AML-193 (cell line): ENCODE measurements around the gene IGF1R.
"Not testable (repeated sequence)": the region's sequence is repeated elsewhere in the genome, so short reads cannot be mapped to it uniquely, and the experiment has no call there.

ENCODE experiments used
- DNase-seq, 2 experiments: peaks; one replicate each; lab custom pipeline; 2025; lab: John Stamatoyannopoulos, UW

Gene IGF1R

DNA sequence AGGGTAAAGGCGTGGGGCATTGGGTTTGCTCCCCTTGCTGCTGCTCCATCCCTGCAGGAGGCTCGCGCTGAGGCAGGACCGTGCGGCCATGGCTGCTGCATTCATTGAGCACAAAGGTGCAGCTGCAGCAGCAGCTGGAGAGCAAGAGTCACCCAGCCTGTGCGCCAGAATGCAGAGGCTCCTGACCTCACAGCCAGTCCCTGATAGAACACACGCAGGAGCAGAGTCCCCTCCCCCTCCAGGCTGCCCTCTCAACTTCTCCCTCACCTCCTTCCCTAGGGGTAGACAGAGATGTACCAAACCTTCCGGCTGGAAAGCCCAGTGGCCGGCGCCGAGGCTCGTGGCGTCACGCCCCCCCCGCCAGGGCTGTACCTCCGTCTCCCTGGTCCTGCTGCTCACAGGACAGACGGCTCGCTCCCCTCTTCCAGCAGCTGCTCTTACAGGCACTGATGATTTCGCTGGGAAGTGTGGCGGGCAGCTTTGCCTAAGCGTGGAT is 312.3 kb downstream of the IGF1R start:
- DNase-seq, result no peak

DNA sequence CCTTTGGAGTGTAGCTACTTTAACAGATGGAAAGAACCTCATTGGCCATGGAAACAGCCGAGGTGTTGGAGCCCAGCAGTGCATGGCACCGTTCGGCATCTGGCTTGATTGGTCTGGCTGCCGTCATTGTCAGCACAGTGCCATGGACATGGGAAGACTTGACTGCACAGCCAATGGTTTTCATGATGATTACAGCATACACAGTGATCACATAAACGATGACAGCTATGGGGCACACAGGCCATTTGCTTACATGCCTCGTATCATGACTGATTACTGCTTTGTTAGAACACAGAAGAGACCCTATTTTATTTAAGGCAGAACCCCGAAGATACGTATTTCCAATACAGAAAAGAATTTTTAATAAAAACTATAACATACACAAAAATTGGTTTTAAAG is 315.1 kb downstream of the IGF1R start:
- DNase-seq, result no peak

DNA sequence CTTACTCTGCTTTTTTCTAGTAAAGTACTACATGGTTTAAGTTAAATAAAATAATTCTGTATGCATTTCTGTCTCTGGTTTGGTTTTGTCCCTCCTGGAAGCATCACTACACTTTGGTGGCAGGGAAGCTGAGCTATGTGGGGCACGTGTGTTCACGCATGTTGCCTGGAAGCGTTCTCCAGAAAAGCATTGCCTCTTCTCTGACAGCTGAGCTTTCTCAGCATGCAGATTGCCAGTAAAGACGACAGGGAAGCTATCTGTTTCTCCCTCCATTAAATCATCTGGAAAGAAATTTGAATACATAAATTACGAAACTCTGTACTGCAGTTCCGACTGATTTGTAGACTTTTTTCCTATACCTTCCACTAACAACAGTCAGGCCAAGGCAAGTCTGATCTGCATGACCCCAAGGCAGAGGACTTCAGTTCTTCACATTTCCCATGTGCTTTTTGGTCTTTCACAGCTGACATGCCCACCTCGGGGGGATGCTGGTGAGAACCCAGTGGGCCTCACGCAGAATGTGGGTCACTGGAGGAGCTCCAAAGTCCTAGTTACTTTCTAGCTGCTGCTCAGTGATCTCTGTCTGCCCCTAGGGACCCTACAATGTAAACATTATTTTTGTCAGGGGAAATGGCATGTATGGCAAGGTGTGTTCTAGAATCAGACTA is 316.3 kb downstream of the IGF1R start:
- DNase-seq, result no peak

DNA sequence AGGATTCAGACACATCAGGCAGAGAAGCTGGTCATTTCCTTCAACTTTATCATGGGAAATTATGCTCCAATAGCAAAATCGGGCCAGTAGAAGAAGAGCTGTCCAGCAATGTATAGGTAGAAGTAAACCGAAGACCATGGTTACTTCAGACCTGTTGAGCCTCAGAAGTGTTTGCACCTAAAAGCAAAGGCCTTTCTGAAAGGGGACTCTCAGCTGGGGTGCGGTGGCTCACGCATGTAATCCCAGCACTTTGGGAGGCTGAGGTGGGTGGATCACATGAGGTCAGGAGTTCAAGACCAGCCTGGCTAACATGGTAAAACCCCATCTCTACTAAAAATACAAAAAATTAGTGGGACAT is 316.8 kb downstream of the IGF1R start:
- not testable (repeated sequence) for DNase-seq

DNA sequence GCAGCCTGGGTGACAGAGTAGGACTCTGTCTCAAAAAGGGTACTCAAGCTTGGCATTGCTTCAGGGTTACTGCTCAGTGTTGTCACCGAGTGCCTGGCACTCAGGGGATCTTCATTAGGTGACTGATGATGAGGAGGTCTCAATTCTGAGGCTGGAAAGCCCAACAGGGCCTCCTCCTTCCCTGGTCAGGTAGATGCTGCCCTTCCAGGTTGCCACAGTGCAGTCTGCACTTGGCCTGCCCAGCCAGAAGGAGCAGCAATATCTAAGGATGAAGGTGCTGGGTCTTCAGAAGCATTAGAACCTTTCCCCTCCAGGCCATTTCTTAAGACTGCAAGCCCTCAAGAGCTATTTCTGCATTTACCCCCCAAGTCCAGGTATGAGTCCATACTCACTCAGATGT is 317.3 kb downstream of the IGF1R start:
- DNase-seq, result no peak

DNA sequence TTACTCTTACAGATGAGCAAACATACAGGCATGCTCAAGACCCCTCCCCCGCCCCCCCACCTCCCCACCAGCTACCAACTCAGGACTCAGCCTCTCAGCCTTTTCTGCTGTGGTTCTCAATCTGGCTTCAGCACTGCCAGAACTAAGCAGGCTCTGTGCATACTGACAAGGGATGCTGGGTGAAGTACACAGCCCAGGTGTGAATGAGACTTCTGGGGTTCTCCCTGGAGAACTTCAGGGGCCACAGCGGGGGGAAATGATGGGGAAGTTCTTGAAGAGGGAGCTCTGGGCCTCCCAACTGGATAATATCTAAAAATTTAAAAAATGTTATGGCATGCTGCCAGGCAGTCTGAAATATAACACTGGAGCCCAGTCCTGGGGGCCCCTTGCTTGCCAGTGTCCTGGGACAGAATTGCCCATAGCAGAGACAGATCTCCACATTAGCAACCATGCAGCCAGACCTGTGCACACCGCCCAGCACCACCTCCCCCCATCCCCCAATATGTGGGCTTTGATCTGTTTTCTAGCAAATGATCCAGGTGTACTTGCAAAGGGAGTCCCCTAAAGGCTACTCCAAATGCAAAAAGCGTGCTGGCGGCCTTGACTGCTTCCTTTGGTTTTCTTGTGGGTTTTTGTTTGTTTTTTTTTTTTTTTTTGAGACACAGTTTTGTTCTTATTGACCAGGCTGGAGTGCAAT is 317.9 kb downstream of the IGF1R start:
- no peak for DNase-seq

DNA sequence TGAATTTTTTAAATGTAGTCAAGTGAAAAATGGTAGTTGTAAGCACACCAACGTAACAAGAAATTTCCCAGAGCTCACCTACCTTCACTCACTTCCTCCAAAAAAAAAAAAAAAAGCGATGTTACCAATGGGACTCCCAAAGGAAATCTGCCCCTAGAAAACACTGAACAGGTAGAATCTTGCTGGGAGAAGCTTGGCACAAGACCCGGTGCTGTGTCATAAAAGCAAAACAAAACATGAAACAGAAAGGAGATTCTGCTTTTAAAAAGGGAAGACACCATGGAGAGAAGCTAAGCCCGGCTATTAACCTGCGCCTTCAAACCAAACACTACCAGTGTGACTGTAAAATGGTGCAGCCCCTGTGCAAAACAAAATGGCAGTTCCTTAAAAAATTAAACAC is 318.8 kb downstream of the IGF1R start:
- DNase-seq, result no peak

DNA sequence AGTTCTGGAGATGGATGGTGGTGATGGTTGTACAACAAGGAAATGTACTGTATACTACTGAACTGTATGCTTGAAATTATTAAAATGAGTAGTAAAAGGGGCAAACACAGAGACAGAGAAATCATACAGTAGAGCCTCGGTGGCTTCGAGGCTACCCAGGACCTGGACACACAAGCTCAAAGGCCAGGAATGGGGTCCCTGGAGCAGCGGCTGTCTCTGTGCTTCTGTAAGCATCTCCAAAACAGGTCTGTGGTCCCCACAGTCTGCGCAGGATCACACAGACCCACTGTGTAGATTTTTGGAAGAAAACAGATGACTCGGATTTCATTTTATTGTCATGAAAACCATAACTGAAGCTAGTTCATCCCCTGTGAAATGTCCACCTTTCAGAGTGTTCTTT is 319.6 kb downstream of the IGF1R start:
- DNase-seq, result no peak

DNA sequence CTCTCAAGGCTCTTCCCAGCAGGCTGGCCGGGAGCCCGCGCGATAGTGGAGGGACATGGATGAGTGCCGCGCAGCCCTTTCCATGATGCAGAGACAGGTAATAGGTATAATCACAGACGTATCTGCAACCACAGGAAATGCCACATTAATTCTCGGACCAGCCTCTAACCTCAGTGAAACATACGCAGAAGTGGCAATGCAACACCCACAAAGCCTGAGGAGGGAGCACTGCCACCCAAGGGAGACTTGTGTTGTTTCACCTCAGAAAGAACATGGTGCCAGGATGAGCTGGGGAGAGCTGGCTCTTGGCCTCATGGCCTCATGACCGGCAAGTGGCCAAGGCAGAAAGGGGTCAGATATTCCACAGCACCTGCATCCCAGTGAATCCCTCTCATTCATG is 320.2 kb downstream of the IGF1R start:
- no peak for DNase-seq

DNA sequence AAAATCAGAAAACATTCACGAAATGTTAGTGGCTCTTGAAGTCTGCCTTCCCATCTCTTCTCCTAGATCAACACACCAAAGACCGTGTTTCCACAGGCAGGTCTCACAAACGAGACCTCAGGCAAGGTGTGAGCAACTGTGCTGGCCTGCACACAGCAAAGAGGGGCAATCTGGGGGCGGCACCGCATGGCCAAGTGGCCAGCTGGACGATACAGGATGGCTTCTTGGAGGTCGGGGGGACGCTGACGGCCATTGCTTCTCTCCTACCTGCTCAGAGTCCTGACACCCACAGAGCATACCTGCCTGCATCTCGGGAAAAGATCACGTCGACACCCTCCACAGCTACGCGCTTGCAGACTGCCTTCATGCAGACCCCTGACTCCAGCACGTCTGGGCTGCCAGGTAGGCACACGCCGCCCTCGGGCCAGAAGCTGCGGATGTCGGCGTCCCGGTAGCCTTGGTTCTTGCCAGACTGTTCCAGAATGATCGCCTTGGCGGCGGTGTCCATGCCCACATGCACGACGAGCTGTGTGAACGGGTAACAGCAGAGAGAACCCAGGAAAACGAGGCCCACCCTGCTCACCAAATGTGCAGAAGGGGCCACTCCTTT is 320.9 kb downstream of the IGF1R start:
- no peak for DNase-seq

DNA sequence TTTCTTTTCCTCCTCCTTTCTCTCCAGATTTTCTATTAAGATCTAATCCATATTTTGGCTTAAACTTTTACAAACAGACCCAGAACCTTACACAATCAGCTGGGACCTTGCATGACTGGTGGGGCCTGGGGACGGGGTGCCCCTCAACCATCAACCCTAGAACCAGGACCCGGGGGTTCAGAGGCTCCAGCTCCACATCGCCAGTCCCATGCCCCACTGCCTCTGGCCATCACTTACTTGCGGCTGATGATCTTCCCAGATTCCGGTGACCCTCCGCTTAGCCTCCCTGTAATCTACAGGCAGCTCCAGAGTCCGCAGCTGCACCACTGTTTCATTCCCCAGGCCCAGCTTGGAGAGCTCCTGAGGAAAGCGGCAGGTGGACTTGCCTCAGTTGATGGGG is 322.5 kb downstream of the IGF1R start:
- DNase-seq, result no peak

DNA sequence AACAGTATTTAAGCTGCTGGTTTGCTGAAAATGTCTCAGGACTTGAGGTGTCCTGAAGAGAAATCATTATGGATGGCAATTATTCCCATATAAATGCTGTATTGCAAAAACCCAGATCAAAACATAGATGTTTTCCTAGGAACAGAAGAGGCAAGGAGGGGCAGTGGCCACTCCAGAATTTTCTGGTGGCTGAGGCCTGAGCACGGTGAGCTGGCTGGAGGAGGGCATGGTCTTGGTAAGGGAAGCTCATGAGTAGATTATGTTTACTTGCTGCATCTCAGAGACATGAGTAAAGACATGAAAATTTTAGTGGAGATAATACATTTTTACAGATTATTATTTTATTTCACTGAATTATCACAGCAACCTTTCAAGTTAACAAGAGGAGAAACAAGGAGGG is 328.2 kb downstream of the IGF1R start:
- DNase-seq, result no peak

DNA sequence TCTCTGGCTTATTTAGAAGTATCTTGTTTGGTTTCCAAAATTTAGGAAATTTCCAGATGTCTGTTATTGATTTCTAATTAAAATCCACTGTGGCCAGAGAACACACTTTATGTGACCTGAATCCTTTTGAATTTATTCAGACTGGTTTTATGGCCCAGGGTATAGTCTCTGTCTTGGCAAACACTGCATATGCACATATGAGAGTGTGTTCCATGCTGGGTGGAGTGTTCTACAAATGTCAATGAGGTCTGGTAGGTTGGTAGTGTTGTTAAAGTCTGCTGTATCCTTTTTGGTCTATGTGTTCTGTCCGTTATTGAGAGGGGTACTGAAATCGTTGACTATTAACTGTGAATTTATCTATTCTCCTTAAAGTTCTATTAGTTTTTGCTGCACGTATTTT is 329.1 kb downstream of the IGF1R start:
- DNase-seq, result no peak

DNA sequence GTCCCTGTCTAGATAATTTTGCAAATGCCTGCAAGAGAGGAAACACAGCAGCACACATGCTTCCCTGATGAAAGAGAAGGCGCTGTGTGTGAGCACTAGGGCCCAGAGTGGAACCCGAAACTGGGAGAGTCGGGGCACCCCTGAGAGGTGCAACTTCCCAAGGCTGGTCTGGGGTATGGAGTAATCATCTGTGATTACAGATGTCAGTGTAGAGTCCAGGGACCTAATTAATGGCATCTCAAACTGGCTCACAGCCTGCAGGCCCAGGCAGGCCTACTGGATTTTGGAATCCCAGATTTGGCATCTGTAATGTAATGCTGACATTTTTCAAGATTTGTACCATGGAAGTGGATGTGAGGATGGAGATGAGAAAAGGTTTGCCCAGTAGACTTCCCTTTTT is 329.8 kb downstream of the IGF1R start:
- DNase-seq, result no peak

DNA sequence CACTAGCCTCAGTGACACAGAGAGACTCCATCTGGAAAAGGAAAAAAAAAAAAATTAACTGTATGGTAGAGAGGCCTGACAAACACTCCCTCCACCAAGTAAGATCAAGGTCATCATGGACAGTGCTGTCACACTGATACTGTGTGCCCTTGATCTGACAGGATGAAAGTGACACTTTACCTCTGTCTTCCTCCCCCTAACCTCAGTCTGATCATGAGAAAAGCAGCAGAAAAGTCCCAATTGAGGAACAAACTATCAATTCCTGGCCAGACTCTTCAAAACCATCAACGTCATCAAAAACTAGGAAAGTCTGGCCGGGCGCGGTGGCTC is 332.5 kb downstream of the IGF1R start:
- no peak for DNase-seq

DNA sequence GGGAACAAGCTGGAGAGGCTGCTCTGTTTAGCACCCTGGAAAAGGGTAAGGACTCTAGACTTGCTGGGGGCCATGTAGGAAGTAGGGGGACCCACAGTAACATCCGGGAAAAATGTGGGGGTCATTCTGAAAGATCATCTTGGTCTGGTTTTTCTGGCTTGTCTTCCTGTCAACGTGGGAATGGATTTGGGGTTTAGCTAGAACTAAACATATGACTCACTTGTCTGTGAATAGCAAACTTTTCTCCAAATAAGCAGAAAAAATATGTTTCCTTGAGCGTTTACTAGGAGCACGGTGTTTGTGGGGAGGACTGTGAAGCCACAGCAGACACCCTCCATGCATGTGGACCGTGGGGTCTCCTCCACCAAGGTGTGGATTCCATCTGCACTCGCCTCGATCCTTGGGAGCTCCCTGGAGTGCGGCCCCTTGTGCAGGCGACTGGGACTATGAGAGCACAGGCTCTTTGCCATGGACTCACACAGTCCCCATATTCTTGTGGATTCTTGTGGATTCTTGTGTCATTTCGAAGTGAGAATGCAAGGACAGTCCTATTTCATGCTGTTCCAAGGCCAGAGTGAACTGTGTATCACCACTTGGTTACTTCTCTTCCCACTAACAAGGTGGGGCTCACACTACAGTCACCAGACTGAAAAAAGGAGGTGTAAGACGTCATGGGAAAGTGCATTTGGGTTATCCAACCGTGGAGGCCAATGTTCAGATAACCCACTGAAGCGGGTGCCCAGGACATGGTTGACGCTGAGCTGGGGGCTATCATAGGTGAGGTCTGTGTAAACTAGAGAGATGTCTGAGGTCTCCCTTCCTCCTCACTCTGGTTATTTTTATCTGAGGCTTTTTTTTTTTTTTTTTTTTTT is 333.7 kb downstream of the IGF1R start:
- no peak for DNase-seq

DNA sequence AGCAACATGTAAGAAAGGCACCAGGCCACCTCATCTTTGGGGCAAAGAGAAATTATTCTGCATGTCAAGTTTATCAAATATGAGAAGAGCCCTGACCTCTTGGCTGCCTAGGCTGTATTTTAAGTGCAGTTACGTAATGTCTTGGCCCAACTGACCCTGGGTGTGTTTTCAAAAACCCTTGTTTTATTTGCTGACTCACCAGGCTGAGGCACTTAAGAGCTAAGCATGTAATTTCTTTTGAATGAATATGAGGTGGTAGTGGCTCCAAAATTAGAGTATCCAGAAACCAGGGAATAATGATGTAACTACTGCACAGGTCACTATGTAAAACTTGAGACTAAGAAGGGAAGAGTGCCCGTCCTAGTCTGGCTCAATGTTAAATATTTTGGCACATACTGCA is 335.0 kb downstream of the IGF1R start:
- DNase-seq, result peak; percentile 77 to 83

DNA sequence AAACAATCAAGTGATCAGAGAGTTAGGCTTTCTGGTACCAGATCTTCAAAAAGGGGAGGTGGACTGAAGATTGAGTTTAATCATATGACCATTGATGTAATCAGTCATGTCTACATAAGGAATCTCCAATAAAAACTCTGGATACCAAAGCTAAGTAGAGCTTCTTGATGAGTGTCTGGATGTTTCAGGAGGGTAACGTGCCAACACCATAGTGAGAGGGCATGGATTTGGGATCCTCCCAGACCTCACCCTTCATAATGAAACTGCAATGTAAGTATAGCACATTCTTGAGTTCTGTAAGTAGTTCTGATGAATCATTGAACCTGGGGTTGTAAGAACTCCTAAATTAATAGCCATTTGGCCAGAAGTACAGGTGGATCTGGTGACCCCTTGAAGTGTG is 337.9 kb downstream of the IGF1R start:
- DNase-seq, result no peak

DNA sequence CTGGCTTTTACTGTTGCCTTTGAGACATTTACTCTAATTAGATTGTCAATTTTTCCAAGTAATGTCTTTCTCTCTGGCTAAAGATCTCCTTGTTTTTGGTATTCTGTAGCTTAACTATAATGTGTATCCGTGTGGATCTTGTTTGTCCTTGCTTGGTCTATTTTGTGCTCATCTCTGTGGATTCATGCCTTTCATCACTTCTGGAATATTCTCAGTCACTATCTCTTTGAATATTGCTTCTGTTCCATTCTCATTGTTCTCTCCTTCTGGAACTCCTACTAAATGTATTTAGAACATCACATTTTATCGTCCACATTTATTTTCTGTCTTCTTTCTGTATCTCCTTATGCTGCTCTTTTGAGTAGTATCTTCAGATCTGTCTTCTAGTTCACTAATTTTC is 346.6 kb downstream of the IGF1R start:
- DNase-seq, result no peak

DNA sequence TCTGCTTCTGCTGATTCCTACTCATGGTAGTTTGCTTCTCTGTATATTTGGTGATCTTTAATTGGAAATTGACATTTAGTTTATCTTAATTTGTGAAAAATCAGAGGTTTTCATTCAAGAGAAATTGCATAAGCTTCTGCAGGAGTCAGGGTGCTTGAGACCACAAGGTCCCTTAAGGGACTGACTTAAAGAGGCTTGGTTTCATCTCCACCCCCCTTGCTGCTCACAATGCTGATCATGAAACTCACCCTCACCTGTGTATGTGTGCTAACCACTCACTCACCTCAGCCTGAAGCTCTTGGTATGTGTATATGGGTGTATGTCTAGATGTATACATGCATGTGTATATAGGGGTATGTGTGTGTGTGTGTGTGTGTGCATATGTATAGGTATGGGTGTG is 347.8 kb downstream of the IGF1R start:
- no peak for DNase-seq

DNA sequence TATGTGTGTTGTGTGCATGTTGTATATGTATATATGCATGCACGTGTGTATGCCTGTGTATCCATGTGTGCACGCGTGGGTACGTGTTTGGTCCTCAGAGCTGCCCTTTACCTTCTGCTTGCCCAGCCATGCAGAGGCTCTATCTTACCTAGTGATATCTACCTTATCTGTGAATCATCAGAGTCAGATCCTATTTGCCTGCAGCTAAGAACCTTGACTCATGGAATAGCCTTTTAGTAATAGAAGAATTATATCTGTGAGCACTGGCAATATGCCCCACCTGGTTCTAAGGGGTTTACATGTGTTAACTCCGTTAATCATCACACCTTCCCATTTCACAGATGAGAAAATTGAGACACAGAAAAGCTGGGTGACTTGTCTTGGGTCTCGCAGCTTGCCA is 348.3 kb downstream of the IGF1R start:
- DNase-seq, result no peak

DNA sequence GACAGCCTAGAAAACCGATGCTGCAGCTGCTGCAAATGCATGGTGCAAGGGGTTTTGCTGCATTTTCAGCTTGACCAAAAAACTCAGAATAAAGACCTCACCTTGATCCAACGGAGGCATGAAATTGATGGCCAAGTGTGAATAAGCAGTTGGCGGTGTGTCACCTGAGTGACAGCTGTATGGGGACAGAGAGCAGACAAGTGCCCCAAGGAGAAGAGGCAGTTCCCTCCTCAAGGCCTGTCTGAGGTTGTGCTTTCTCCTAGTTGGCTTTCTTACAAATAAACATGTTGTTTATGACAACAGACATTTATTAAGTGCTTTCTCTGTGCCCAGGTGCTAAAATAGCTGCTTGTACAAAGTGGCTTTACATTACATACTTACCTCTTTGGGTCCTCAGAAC is 349.0 kb downstream of the IGF1R start:
- no peak for DNase-seq

DNA sequence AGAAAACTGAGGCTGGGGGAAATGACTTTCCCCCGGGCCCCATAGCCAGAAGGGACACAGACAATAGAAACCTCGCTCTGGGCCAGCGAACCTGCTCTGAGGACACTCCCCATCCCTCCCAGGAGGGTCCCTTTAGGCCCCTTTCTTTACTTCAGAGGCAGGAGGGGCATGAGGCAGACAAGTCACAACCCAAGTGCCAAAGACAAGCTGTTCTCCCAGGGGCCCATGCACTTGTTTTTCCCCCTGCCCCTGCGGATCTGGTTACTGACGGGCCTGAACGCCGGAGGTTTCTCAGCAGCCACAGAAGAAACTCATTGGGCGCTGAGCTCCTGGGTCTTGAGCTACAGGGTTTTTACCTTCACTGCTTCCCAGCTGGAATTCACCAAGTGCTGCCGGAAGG is 349.4 kb downstream of the IGF1R start:
- DNase-seq, result no peak
